Measurements from ENCODE around the gene PADI6.

PADI6 gene

DNA sequence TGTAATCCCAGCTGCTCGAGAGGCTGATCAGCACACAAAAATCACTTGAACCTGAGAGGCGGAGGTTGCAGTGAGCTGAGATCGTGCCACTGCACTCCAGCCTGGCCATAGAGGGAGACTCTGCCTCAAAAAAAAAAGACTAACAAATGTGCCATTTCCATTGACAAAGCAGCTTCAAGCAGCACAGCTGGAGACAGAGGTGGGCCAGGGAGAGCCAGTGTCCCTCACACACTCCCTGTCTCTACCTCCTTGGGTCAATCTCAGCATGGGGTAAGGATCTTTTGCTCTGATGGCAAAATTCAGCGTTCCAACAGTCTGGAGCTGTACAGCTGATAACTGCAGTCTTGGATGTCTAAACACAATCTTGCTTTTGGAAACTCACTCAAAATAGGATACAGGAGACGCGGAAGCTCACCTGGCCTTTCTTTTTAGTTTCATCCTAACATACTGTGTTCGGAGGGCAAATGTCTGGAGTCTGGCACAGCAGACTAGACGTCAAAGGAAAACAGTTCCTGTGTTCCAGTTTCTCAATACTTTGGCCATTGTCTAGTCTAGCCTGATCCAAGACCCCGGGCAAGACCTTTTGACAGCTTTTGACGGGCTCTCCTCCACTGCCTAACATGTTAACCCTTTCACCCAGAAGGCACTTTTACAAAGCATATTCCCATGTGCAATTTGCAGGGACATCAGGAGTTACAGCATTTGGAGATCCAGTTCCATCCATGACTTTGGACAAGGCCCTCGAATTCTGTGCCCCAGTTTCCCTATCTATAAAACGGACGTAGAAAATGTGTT is 64.6 kb downstream of the PADI6 start:
- no peak for DNase-seq (ENCODE audit: low read depth)

DNA sequence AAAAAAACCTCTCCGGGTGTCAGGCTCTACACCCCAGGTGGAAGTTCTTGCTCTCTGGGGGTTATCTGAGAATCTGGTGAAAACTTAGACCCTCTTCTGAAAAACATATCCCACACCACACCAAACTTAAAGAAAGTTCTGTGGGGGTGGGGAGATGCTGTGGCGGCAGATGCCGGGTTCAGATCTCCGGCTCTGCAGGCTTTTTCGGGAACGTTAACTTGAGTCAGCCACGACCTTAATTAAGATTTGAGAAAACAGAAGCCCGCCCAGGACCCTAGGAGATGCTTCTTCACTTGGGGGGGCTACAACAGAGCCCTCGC is 65.2 kb downstream of the PADI6 start:
- no peak for DNase-seq (ENCODE audit: low read depth)

GRCh38 chr1:17437580-17438317 is 65.8 kb downstream of the PADI6 start:
- DNase-seq (ENCODE audit: low read depth), result peak; percentile 58

GRCh38 chr1:17438318-17439249 is 66.6 kb downstream of the PADI6 start:
- DNase-seq (ENCODE audit: low read depth), result peak; percentile 75

GRCh38 chr1:17439250-17440073 is 67.5 kb downstream of the PADI6 start, which contains the start of gene RCC2:
TSS of gene RCC2 (minus strand) at chr1:17439677. CDS start at chr1:17438514, 1,163 bp downstream.
- peak; percentile 79 for DNase-seq (ENCODE audit: low read depth)

GRCh38 chr1:17440074-17440826 is 68.3 kb downstream of the PADI6 start:
- DNase-seq (ENCODE audit: low read depth), result no peak

GRCh38 chr1:17440827-17441168 is 68.8 kb downstream of the PADI6 start:
- DNase-seq (ENCODE audit: low read depth), result no peak

- DNase-seq (ENCODE audit: low read depth), result peak; percentile 20
Measured at GRCh38 chr1:17441265-17441992, 69.4 kb downstream of the PADI6 start.

DNA sequence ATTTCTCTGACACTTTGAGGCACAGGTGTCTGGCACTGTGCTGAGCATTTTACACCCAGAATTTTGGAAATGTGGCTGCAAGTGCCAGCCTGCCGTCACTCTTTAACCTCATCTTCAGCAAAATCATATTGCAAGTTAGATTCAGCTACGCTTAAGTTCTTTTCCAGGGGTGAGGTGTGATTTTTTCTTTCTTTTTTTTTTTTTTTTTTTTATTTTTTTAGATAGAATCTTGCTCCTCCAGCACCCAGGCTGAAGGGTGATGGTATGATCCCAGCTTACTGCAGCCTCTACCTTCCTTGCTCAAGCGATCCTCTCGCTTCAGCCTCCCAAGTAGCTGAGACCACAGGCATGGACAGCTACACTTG is 70.0 kb downstream of the PADI6 start:
- no peak for DNase-seq (ENCODE audit: low read depth)

DNA sequence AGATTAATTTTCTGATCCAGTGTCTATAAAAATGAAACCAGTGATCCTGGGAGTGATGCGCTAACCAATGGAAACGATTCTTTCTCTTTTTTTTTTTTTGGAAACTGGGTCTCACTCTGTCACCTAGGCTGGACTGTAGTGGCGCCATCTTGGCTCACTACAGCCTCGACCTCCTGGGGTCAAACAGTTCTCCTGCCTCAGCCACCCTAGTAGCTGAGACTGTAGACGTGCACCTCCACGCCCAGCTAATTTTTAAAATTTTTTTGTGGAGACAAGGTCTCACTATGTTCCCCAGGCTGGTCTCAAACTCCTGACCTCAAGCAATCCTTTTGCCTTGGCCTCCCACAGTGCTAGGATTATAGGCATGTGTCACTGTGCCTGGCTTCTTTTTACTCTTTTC is 70.8 kb downstream of the PADI6 start:
- DNase-seq (ENCODE audit: low read depth), result no peak

GRCh38 chr1:17447501-17447992 is 75.6 kb downstream of the PADI6 start:
- no peak for DNase-seq (ENCODE audit: low read depth)

Data from ELR (cell line).